ENCODE data around the gene MBNL1. TPM values are rescaled to one million over a fixed set of nuclear protein-coding genes. Genes with fewer than 3 reads are reported as not detected.
A peak's percentile ranks its signal among the peaks of the same experiment; 100 is the strongest.

Gene MBNL1
- total and polyA plus RNA-seq, 4 donors, result 17.1 to 110 (median 62.3) TPM

DNA sequence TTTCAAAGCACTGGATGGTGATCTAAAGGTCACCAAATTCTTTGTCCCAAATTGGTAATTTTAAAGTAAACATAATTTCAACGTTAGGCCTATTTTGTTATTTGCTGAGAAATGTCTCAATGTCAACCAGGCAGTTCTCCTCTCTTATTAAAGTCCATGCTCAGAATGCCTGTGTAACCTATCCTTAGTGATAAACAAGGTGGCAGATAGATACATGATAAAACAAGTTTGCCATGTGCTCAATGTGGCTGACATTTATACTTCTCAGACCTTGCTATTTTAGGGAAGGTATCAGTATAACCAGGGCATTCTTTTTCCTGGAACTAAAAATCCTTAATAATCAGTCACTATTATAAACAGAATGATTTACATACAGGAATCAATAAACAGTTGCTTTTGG, 8.5 kb downstream of the MBNL1 start (continued):
- TF ChIP-seq RXRA (IDR thresholded peaks at IDR 0.05) (peak in 1 of 2 donors; percentile 4), NR2F2 (IDR thresholded peaks at IDR 0.05) (no peak), YY1 (IDR thresholded peaks at IDR 0.05) (peak; percentile 52), HNF4G (IDR thresholded peaks at IDR 0.05) (no peak)

DNA sequence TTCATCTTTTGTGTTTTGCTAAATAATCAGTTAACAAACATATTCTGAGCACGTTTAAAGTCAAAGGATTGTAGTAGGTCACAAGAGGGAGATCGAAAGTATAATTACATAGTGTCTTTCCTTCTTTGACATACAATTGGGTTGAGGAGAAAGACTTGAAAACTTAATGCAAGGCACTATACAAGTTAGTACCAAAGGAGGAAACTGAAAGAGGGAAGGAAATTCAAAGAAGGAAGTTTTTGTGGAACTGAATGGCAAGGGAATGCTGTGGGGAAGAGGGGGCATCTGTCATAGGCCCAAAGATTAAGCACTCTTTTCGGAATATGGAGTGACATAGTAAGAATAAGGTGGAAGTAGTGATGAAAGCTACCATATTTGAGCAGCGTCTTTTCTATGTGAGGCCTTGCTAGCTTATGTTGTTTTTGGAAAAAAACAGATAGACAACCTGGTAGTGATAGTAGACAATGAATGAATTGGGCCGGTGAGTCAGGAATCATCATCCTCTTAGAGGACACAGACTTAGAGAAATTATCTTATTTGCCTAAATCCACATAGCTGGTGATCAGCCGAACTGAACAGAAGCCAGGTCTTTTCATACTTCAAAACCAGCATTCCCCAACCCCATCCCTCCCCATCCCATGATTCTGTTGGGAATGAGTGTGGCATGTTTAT, 10.2 kb downstream of the MBNL1 start:
- peaks cover 6 to 54% (median 23%) of the 10 kb centered on the region in 4 donors for H3K4me1 ChIP-seq (ENCODE audit: control insufficient read depth in 4 of 4, insufficient read depth in 4 of 4, low read length in 3 of 4)
- no peak for DNase-seq (ENCODE audit: low spot score)
- no peak overlapping the region for H3K9ac ChIP-seq (ENCODE audit: low read depth in 1 of 2, low read length in 2 of 2)
- no peak overlapping the region for H3K4me3 ChIP-seq (ENCODE audit: low read depth in 1 of 3, low read length in 3 of 3)
- no peaks in the 10 kb centered on the region for H3K9me3 ChIP-seq (ENCODE audit: control insufficient read depth in 4 of 4, low read length in 3 of 4)
- TF ChIP-seq, protein P1, sequence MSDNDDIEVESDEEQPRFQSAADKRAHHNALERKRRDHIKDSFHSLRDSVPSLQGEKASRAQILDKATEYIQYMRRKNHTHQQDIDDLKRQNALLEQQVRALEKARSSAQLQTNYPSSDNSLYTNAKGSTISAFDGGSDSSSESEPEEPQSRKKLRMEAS (IDR thresholded peaks at IDR 0.05), result no peak
- TF ChIP-seq JUND (IDR thresholded peaks at IDR 0.05) (no peak), FOXA1 (IDR thresholded peaks at IDR 0.05) (no peak), RXRA (IDR thresholded peaks at IDR 0.05) (no peak), HNF4G (IDR thresholded peaks at IDR 0.05) (no peak), GABPA (IDR thresholded peaks at IDR 0.05 in 1 of 2, conservative IDR thresholded peaks at IDR 0.05 in 1 of 2) (no peak), SP1 (IDR thresholded peaks at IDR 0.05) (no peak), EGR1 (IDR thresholded peaks at IDR 0.05; ENCODE audit: low read depth in 2 of 2) (no peak), HNF4A (conservative IDR thresholded peaks at IDR 0.05) (no peak)
- TF ChIP-seq, protein P2, sequence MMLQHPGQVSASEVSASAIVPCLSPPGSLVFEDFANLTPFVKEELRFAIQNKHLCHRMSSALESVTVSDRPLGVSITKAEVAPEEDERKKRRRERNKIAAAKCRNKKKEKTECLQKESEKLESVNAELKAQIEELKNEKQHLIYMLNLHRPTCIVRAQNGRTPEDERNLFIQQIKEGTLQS (IDR thresholded peaks at IDR 0.05), result no peak
- TF ChIP-seq, protein P3, sequence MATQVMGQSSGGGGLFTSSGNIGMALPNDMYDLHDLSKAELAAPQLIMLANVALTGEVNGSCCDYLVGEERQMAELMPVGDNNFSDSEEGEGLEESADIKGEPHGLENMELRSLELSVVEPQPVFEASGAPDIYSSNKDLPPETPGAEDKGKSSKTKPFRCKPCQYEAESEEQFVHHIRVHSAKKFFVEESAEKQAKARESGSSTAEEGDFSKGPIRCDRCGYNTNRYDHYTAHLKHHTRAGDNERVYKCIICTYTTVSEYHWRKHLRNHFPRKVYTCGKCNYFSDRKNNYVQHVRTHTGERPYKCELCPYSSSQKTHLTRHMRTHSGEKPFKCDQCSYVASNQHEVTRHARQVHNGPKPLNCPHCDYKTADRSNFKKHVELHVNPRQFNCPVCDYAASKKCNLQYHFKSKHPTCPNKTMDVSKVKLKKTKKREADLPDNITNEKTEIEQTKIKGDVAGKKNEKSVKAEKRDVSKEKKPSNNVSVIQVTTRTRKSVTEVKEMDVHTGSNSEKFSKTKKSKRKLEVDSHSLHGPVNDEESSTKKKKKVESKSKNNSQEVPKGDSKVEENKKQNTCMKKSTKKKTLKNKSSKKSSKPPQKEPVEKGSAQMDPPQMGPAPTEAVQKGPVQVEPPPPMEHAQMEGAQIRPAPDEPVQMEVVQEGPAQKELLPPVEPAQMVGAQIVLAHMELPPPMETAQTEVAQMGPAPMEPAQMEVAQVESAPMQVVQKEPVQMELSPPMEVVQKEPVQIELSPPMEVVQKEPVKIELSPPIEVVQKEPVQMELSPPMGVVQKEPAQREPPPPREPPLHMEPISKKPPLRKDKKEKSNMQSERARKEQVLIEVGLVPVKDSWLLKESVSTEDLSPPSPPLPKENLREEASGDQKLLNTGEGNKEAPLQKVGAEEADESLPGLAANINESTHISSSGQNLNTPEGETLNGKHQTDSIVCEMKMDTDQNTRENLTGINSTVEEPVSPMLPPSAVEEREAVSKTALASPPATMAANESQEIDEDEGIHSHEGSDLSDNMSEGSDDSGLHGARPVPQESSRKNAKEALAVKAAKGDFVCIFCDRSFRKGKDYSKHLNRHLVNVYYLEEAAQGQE (IDR thresholded peaks at IDR 0.05), result no peak
- H3K27ac ChIP-seq (ENCODE audit: low read depth in 1 of 2, low read length in 2 of 2), result no peak overlapping the region
- no peaks in the 10 kb centered on the region for H3K36me3 ChIP-seq (ENCODE audit: control insufficient read depth in 4 of 4, insufficient read depth in 3 of 4, low read depth in 1 of 4, low read length in 3 of 4)
- 73% methylated on average over 6 of the region's 6 CpGs for WGBS
- H3K27me3 ChIP-seq (ENCODE audit: control insufficient read depth in 4 of 4, insufficient read depth in 4 of 4, low read length in 3 of 4), result no peaks in the 10 kb centered on the region

DNA sequence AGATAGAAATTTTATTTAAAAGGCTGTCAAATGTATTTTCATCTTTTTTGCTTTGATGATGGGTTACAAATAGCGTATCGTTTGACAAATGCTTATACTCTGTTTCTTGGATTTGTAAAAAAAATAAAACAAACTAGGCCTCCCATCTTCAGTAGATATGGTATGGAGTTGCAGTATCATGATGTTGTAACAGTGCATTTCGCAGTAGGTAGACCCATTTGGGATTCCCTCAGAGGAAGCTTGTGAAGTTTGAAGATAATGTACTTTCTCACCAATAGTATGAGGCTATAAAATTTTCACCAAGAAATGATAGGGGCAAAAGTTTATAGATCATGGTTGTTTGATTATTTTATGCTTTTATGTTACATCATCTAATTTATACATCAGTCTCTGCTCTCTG, 10.8 kb downstream of the MBNL1 start:
- H3K36me3 ChIP-seq (ENCODE audit: control insufficient read depth in 4 of 4, insufficient read depth in 3 of 4, low read depth in 1 of 4, low read length in 3 of 4), result no peaks in the 10 kb centered on the region
- H3K9me3 ChIP-seq (ENCODE audit: control insufficient read depth in 4 of 4, low read length in 3 of 4), result no peaks in the 10 kb centered on the region
- TF ChIP-seq RAD21 (IDR thresholded peaks at IDR 0.05), result no peak
- no peak overlapping the region for H3K4me3 ChIP-seq (ENCODE audit: low read depth in 1 of 3, low read length in 3 of 3)
- WGBS, result 87% methylated on average over 3 of the region's 3 CpGs
- no peak overlapping the region for H3K9ac ChIP-seq (ENCODE audit: low read depth in 1 of 2, low read length in 2 of 2)
- peaks cover 6 to 54% (median 23%) of the 10 kb centered on the region in 4 donors for H3K4me1 ChIP-seq (ENCODE audit: control insufficient read depth in 4 of 4, insufficient read depth in 4 of 4, low read length in 3 of 4)
- H3K27me3 ChIP-seq (ENCODE audit: control insufficient read depth in 4 of 4, insufficient read depth in 4 of 4, low read length in 3 of 4), result no peaks in the 10 kb centered on the region
- no peak for DNase-seq (ENCODE audit: low spot score)
- no peak overlapping the region for H3K27ac ChIP-seq (ENCODE audit: low read depth in 1 of 2, low read length in 2 of 2)

All from liver (tissue), 9 donors.